RWPE2 (cell line): ENCODE measurements around the gene BIK.

Experiments used
- ATAC-seq: fragments of 200-7000 bp; cut with Tn5 transposase; 3 replicates; pipeline ENCODE4 v1.9.1; 2021; ENCODE audit warnings: low read depth
- DNase-seq: peaks from one replicate; pipeline ENCODE4 v3.0.0-alpha.2; 2020; ENCODE audit warnings: low spot score
- H3K27ac ChIP-seq: fragments of 450-650 bp; 2 replicates; pipeline ENCODE4 v1.5.1; 2017; ENCODE audit warnings: mild to moderate bottlenecking; ENCODE audit not compliant: poor library complexity, severe bottlenecking
- H3K27me3 ChIP-seq: fragments of 250-450 bp; sonication (Bioruptor Pico); 2 replicates; pipeline ENCODE4 v1.5.1; 2021; ENCODE audit warnings: mild to moderate bottlenecking, moderate library complexity; ENCODE audit not compliant: insufficient read depth, poor library complexity, severe bottlenecking
- H3K36me3 ChIP-seq: fragments of 250-450 bp; sonication (Bioruptor Pico); 2 replicates; pipeline ENCODE4 v1.5.1; 2020; ENCODE audit warnings: low read depth, mild to moderate bottlenecking, moderate library complexity
- H3K4me1 ChIP-seq: fragments of 250-450 bp; sonication (Bioruptor Pico); 2 replicates; pipeline ENCODE4 v1.5.1; 2021; ENCODE audit warnings: mild to moderate bottlenecking, moderate library complexity; ENCODE audit not compliant: insufficient read depth, poor library complexity, severe bottlenecking
- H3K4me3 ChIP-seq: fragments of 250-450 bp; sonication (Bioruptor Pico); 2 replicates; pipeline ENCODE4 v1.5.1; 2021; ENCODE audit warnings: mild to moderate bottlenecking, moderate library complexity; ENCODE audit not compliant: severe bottlenecking
- H3K9me3 ChIP-seq: fragments of 250-450 bp; sonication (Bioruptor Pico); 2 replicates; pipeline ENCODE4 v1.5.1; 2021; ENCODE audit warnings: mild to moderate bottlenecking, moderate library complexity; ENCODE audit not compliant: severe bottlenecking
- TF ChIP-seq, protein P1 (sequence below): fragments of 450-650 bp; IDR thresholded peaks from one replicate; pipeline ENCODE4 v1.5.1; 2017; ENCODE audit warnings: mild to moderate bottlenecking, moderate library complexity; ENCODE audit not compliant: poor library complexity, severe bottlenecking

Gene BIK

DNA sequence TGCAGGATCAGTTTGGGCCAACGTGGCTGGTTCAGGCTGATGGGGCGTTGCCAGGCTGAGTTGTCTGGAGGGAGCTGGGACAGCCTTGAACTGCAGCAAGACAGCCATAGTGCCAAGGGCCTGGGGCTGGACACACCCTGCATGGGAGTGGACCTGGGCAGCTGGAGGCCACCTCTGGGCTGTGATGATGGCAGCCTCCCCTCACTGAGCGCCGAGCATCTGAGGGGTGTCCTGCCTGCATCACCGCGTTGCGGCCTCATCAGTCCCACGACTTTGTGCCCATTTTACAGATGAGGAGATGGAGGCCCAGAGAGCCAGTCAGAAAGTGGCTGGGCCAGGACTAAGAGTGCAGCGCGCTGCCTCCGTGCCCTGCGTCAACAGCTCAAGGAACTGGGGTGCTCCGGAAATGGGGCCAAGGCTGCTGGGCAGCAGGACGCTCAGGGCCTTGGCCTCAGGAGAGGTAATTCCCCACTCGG is 40.2 kb downstream of the BIK start:
- DNase-seq: no peak
- Histone ChIP-seq H3K27me3 (no peaks in the 10 kb centered on the region), H3K27ac (peak overlapping the region; percentile 89), H3K4me1 (peaks cover 6% of the 10 kb centered on the region), H3K4me3 (peak overlapping the region; percentile 73), H3K36me3 (0 out of 2 replicates have a peak, but pooled peaks cover 4% of the 10 kb centered on the region), H3K9me3 (no peaks in the 10 kb centered on the region)
- ATAC-seq: no peak
- TF ChIP-seq, protein P1, sequence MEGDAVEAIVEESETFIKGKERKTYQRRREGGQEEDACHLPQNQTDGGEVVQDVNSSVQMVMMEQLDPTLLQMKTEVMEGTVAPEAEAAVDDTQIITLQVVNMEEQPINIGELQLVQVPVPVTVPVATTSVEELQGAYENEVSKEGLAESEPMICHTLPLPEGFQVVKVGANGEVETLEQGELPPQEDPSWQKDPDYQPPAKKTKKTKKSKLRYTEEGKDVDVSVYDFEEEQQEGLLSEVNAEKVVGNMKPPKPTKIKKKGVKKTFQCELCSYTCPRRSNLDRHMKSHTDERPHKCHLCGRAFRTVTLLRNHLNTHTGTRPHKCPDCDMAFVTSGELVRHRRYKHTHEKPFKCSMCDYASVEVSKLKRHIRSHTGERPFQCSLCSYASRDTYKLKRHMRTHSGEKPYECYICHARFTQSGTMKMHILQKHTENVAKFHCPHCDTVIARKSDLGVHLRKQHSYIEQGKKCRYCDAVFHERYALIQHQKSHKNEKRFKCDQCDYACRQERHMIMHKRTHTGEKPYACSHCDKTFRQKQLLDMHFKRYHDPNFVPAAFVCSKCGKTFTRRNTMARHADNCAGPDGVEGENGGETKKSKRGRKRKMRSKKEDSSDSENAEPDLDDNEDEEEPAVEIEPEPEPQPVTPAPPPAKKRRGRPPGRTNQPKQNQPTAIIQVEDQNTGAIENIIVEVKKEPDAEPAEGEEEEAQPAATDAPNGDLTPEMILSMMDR: no peak

DNA sequence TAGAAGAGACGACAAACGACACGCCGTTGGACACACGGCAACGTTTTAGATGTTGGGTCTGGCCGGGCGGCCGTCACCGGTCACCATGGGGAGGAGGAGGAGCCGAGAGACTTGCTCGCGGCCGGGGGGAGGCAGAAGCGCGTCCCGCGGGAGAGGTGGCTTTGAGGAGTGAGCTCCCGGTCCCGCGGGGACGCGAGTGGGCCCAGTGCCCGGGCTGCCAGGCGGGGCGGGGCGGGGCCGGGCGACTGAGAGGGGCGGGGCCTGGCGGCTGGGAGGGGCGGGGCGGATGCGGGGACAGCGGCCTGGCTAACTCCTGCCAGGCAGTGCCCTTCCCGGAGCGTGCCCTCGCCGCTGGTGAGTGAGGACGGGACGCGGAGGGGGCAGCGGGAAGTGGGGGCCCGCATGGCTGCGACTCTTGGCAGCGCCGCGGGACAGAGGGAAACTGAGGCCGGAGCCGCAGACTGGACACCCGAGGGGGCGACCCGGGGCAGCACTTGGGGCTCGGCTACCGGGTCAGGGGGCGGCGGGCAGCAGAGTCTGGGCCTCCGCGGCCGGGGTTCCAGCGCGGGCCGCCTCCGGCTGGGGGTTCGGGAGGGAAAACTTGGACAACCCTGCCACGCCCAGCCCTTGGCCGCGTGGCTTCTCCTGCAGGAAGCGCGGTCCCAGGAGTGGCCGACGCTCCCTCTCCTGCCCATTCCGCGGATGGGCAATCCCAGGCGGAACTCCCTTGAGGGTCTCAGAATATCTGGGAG is 40.9 kb downstream of the BIK start, which contains the start of gene TSPO:
Gene TSPO, plus strand, starts transcription at position 309 of the 752 bp plus-strand sequence. CDS start 7,680 bp downstream, outside the sequence.
- Histone ChIP-seq H3K4me1 (peaks cover 6% of the 10 kb centered on the region), H3K9me3 (no peaks in the 10 kb centered on the region), H3K4me3 (peak within 1 kb of the TSS; percentile 73), H3K27ac (peak within 1 kb of the TSS; percentile 89), H3K36me3 (0 out of 2 replicates have a peak, but pooled peaks cover 7% of the 10 kb centered on the region), H3K27me3 (no peaks in the 10 kb centered on the region)
- DNase-seq (peak; percentile 64), ATAC-seq (peak; percentile 47)
- TF ChIP-seq, protein P1: no peak

DNA sequence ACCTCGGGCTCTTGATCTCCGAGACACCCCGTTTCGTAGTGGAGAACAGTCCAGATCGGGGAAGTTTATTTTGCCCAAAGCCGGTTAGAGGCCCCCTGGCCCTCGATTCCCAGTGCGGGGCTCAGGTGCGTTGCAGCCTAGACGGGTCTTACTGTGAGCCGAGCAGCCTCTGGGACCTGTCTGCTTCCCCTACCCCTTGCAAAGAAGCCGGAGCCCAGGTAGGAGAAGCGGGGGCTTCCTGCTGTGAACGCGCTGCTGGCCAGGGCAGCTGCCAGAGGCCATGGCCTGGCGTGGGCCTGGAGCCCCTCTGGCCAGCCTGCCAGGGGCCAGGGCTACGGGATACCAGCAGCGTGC is 41.4 kb downstream of the BIK start:
- 0 out of 2 replicates have a peak, but pooled peaks cover 7% of the 10 kb centered on the region for H3K36me3 ChIP-seq
- peak overlapping the region; percentile 89 for H3K27ac ChIP-seq
- peaks cover 6% of the 10 kb centered on the region for H3K4me1 ChIP-seq
- TF ChIP-seq, protein P1: no peak
- H3K9me3 ChIP-seq: no peaks in the 10 kb centered on the region
- ATAC-seq (peak; percentile 13), DNase-seq (no peak)
- H3K27me3 ChIP-seq: no peaks in the 10 kb centered on the region
- H3K4me3 ChIP-seq: peak overlapping the region; percentile 73

DNA sequence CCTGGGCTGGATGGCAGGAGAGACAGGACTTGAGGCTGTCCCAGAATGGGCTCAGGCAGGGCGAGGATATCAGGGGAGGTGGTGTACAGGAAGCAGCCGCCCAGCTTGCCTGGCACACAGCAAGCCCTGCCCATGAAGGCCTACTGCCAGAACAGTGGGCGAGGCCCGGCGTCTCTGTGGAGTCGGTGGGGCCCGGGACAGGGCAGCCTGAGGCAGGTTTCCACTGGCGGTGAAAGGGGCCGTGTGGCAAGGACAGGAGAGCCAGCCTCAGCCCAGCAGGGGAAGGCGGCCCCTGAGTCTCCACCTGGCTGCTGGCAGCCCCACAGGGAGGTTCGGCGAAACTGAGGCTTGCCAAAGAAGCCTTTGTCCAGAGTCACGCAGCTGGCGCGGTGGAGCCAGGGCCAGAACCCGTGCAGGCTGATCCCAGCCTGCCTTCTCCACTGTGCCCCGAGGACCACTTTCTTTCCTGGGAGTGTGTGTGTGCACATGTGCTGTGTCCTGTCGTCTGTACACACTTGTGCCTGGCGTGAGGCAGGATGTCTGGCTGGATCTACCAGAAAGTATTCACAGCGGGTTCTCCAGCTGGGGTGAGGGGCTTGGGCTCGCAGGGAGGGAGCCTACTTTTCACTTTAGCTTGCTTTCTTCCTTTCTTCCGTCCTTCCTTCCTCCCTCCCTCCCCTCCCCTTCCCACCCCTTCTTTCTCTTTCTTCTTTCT is 42.0 kb downstream of the BIK start:
- peak; percentile 87 for ATAC-seq
- Histone ChIP-seq H3K36me3 (0 out of 2 replicates have a peak, but pooled peaks cover 7% of the 10 kb centered on the region), H3K4me3 (peak overlapping the region; percentile 73)

More for the DNA sequence above, 42.0 kb downstream of the BIK start:
- H3K27me3 ChIP-seq: no peaks in the 10 kb centered on the region
- H3K27ac ChIP-seq: peak overlapping the region; percentile 89
- H3K4me1 ChIP-seq: peaks cover 6% of the 10 kb centered on the region
- DNase-seq: peak; percentile 81
- TF ChIP-seq, protein P1: no peak
- H3K9me3 ChIP-seq: no peaks in the 10 kb centered on the region
